Tibial nerve (tissue), 4 donors: ENCODE measurements around the gene CAP1.

Experiments used
- CTCF ChIP-seq, 5 experiments: fragments of 200-600 bp in 3 of 5; fragments of 450-650 bp in 2 of 5; sonication (generic) in 3 of 5; IDR thresholded peaks; one replicate each; pipeline ENCODE4 v1.5.1; 2016 to 2019; ENCODE audit warnings: antibody characterized with exemption in 5 of 5, mild to moderate bottlenecking in 3 of 5, moderate library complexity in 2 of 5
- EP300 ChIP-seq, 2 donors: sonication (generic); formaldehyde crosslinking; IDR thresholded peaks; one replicate each; pipeline ENCODE4 v1.6.1; 2017; ENCODE audit warnings: antibody characterized with exemption in 2 of 2, mild to moderate bottlenecking in 1 of 2
- POLR2A ChIP-seq, 2 donors: fragments of 450-650 bp; IDR thresholded peaks; one replicate each; pipeline ENCODE4 v1.6.1; 2017; ENCODE audit warnings: antibody characterized with exemption in 2 of 2, mild to moderate bottlenecking in 2 of 2, moderate library complexity in 2 of 2

- TF ChIP-seq EP300 (IDR thresholded peaks at IDR 0.05) (no peak), CTCF (IDR thresholded peaks at IDR 0.05) (no peak), POLR2A (IDR thresholded peaks at IDR 0.05) (no peak)
Measured at GRCh38 chr1:40095806-40096205, 55.3 kb downstream of the CAP1 start.
